Measurements from ENCODE around the gene CRELD2.

The CRELD2 gene

DNA sequence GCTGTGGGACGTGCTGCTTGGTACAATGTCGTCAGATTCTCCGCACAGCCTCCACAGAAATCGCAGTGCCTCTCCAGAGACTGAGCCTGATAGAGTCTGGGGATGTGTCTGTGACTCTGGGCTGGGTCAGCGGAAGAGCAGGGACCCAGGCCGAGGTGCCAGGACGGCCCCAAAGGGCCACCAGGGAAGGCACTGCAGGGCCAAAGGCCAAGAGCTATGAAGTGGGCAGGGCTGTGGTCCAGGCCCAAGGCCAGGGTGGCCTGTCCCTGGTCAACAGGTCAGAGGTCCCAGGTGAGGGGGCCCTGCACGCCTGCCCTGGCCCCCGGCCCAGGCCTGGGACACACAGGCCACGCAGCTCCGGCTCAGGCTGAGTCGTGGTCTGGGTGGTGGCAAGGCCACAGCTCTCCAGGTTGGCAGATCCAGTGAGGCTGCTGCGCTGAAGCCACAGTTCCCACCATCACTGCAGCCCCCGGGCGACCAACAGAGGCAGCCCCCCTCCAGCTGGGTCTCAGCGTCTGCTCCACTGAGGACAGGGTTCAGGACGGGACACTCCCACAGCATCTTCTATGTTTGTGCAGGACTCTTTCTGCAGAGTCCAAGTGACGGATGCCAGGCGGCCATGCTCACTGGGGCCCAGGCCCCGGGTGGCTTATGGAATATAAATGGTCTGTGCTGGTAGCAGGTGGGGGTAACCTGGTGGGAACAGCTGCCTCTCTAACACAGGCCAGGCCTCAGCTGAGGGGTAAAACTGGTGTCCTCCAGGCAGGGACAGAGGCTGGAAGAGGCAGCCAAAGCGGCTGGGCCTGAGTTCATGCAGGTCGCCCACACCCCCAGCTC, 37.4 kb downstream of the CRELD2 start:
- FAIRE-seq (no peak), DNase-seq (ENCODE audit: low spot score) (no peak)

- DNase-seq (ENCODE audit: low spot score) (no peak), FAIRE-seq (no peak)
Observed at GRCh38 chr22:49956418-49956770, 38.0 kb downstream of the CRELD2 start.

GRCh38 chr22:49956914-49957825, 38.7 kb downstream of the CRELD2 start:
- DNase-seq (ENCODE audit: low spot score) = no peak
- no peak for FAIRE-seq

GRCh38 chr22:49957826-49958365, 39.5 kb downstream of the CRELD2 start:
- DNase-seq (ENCODE audit: low spot score) = no peak
- no peak for FAIRE-seq

DNA sequence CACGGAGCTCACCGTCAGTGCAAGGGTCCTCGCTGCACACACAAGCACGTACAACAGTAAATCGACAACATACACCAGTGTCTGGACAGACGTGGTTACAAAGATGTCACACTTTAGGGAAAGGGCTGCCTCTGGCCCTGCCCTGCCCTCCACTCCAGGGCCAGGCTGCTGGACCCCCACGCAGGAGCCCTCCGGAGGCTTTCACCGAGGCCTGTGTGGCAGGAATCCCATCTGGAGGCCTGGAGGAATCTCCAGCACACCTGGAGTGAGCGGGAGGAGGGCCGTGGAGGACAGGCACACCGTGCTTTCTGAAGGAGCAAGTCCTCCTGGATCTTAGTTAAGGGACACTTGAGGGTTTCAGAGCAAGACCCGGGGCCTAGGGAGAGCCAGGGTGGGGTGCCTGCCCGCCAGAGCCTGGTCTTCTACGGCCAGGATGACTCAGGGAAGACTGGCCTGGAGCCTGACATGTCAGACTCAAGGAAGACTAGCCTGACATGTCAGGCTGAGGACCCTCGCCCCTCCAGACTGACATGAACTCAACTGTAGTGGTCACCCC, 40.0 kb downstream of the CRELD2 start:
- FAIRE-seq (no peak), DNase-seq (ENCODE audit: low spot score) (no peak)

DNA sequence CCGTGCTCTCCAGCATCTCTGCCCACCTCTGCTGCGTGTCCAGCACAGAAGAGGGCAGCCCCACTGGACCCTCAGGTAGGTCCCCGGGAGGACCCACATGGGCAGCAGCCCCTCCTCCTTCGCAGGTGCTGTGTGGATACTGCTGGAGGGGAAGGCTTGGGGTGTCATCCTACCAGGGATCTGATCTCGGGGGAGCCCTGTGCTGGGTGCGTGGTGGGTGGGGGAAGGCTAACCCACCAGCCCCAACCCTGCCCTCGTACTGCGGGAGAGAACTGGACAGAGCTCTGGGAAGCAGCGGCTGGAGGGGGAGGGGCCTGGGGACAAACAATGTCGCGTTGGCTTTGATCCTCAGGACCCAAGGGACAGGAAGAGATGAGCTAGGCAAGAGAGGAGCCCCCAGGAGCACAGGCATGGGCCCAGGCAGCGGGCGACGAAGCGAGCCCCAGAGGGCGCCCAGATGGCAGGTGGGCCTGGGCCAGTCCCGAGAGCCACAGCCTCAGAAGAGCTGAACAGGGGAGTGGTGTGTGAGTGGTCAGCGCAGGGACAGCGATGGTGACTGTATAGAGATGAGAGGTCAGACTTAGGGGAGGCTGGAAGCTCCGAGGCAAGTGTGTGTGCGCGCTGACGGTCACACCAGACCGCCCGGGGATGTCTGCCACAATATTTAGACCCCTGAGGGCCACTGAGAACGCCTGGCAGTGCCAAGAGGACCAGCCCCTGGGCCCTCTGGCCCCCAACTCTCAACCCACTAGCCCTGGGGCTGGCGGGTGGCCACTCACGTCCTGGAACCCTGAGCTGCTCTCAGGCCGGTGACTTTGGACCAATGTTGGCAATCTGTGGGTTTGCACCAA, 40.7 kb downstream of the CRELD2 start:
- DNase-seq (ENCODE audit: low spot score) = no peak
- FAIRE-seq = peak; percentile 66

DNA sequence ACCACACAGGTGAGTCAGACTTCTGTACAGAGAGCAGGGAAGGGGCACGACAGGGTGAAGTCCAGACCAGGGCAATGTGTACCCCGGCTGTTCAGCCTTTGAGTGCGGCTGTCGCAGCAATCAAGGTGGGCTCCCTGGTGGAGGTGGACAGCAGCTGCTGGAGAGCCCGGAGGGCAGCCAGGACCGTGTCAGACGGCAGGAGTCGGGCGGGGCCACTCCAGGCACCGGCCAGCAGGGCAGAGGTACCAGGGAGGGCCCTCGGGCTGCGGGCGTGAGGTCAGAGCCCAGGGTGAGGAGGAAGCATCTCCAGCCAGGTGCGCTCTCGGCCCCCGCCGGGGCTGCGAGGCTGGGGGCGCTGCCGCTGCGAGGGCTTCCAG, 41.3 kb downstream of the CRELD2 start:
- FAIRE-seq (no peak), DNase-seq (ENCODE audit: low spot score) (peak; percentile 85)

GRCh38 chr22:49960159-49961004, 41.9 kb downstream of the CRELD2 start, which contains the start of gene PIM3:
Gene PIM3, plus strand, starts transcription at chr22:49960772. Its CDS starts 176 bp downstream, at chr22:49960948.
- DNase-seq (ENCODE audit: low spot score) (peak; percentile 92), FAIRE-seq (peak; percentile 72)

DNA sequence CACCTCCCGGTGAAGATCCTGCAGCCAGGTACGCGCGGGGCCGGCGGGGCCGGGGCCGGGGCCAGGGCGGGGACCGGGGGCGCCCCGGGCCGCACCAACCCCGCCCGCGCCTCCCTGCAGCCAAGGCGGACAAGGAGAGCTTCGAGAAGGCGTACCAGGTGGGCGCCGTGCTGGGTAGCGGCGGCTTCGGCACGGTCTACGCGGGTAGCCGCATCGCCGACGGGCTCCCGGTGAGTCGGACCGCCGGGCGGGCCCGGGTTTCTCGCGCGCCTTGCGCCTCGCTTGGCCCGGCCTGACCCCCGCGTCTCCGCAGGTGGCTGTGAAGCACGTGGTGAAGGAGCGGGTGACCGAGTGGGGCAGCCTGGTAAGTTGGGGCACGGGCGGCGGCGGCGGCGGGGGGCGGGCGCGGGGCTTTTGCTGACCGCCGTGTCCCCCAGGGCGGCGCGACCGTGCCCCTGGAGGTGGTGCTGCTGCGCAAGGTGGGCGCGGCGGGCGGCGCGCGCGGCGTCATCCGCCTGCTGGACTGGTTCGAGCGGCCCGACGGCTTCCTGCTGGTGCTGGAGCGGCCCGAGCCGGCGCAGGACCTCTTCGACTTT, 42.7 kb downstream of the CRELD2 start:
- FAIRE-seq (no peak), DNase-seq (ENCODE audit: low spot score) (peak; percentile 15)

DNA sequence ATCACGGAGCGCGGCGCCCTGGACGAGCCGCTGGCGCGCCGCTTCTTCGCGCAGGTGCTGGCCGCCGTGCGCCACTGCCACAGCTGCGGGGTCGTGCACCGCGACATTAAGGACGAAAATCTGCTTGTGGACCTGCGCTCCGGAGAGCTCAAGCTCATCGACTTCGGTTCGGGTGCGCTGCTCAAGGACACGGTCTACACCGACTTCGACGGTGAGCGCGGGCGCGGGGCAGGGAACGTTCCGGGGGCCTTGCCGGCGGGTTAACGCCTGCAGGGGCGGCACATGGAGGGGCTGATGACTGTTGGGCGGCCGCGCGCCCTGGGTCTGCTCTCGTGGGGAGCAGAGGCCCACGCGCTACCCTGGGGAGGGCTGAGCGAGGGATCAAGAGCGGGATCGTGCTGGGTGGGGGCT, 43.2 kb downstream of the CRELD2 start:
- FAIRE-seq = no peak
- DNase-seq (ENCODE audit: low spot score) = no peak

GRCh38 chr22:49962012-49962750, 43.7 kb downstream of the CRELD2 start:
- DNase-seq (ENCODE audit: low spot score) (peak; percentile 87), FAIRE-seq (peak; percentile 28)

DNA sequence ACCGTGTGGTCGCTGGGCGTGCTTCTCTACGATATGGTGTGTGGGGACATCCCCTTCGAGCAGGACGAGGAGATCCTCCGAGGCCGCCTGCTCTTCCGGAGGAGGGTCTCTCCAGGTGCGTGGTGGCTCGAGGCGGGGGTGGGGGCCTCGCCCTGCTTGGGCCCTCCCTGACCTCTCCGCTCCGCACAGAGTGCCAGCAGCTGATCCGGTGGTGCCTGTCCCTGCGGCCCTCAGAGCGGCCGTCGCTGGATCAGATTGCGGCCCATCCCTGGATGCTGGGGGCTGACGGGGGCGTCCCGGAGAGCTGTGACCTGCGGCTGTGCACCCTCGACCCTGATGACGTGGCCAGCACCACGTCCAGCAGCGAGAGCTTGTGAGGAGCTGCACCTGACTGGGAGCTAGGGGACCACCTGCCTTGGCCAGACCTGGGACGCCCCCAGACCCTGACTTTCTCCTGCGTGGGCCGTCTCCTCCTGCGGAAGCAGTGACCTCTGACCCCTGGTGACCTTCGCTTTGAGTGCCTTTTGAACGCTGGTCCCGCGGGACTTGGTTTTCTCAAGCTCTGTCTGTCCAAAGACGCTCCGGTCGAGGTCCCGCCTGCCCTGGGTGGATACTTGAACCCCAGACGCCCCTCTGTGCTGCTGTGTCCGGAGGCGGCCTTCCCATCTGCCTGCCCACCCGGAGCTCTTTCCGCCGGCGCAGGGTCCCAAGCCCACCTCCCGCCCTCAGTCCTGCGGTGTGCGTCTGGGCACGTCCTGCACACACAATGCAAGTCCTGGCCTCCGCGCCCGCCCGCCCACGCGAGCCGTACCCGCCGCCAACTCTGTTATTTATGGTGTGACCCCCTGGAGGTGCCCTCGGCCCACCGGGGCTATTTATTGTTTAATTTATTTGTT, 44.6 kb downstream of the CRELD2 start:
- DNase-seq (ENCODE audit: low spot score) (no peak), FAIRE-seq (no peak)

DNA sequence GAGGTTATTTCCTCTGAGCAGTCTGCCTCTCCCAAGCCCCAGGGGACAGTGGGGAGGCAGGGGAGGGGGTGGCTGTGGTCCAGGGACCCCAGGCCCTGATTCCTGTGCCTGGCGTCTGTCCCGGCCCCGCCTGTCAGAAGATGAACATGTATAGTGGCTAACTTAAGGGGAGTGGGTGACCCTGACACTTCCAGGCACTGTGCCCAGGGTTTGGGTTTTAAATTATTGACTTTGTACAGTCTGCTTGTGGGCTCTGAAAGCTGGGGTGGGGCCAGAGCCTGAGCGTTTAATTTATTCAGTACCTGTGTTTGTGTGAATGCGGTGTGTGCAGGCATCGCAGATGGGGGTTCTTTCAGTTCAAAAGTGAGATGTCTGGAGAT, 45.2 kb downstream of the CRELD2 start:
- DNase-seq (ENCODE audit: low spot score) (no peak), FAIRE-seq (no peak)

DNA sequence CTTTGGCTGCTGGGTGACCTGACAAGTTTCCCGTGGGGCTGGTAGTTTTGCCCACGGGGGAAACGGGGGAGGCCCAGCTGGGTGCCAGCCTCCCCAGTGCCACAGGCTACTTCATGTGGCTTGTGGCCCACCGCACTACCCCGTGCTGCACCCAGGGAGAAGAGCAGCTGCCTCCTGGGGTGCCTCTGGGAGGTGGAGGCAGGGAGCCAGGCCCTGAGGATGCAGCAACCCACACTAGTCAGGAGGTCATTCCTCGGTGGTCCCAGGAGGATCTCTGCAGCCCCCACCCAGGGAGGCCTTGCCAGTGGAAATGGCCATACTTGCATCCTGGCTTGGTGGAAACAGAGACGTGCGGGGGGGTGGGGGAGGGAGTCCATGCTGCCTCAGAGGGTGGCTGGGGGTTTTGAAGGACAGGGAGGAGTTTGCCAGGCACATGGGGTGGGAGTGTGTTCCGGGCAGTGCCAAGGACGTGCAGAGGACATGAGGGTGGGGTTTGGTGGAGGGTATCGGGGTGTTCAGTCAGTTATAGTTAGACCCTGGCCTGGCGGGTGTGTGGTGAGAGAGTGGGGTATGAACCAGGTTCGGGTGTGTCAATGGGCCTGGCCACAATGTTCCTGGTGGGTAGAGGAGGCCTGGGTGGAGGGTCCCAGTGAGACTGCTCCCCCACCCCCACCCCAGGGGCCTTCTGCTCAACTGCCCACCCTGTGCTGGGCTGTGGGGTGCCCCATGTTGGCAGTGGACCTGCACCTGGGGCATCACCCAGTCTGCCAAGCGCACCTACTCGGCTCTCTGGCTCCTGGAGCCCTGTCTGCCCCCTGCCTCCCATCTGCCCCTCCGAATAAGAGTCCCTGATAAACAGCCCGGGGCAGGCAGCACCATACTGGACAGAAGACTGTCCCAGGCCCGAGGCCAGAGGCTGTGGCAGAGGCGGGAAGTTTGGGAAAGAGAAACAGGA, 46.0 kb downstream of the CRELD2 start:
- DNase-seq (ENCODE audit: low spot score) = no peak
- FAIRE-seq = no peak

- DNase-seq (ENCODE audit: low spot score) (no peak), FAIRE-seq (no peak)
Observed at GRCh38 chr22:49965091-49966040, 46.9 kb downstream of the CRELD2 start.

All from RCC 7860 (cell line).